H7 (cell line): ENCODE data around the gene PSMB11. TPM values are rescaled to one million over a fixed set of nuclear protein-coding genes. Genes with fewer than 3 reads are reported as not detected.

Experiments
- DNase-seq: peaks from one replicate; pipeline ENCODE4 v3.0.0; 2012
- H3K27me3 ChIP-seq: 2 replicates; pipeline ENCODE4 v1.6.0; 2011; ENCODE audit warnings: mild to moderate bottlenecking, low read length; ENCODE audit not compliant: control insufficient read depth, insufficient read depth
- H3K36me3 ChIP-seq: replicated peaks from 2 replicates; pipeline ENCODE4 v1.5.1; 2011; ENCODE audit warnings: low read length; ENCODE audit not compliant: control insufficient read depth, insufficient read depth
- H3K4me3 ChIP-seq: 2 replicates; pipeline ENCODE4 v1.5.1; 2011; ENCODE audit warnings: low read depth, mild to moderate bottlenecking, control low read depth, low read length, moderate library complexity; ENCODE audit not compliant: insufficient read depth
- total RNA-seq: library from RNA; depleted of rRNA; stranded (reverse); fragments of >200 nt; shearing (Covaris generic); gene quantifications from 2 replicates; pipeline ENCODE4 v1.2.3, GENCODE V29; 2014

The PSMB11 gene
- total RNA-seq, 1 experiment from 2014 or later = not detected

DNA sequence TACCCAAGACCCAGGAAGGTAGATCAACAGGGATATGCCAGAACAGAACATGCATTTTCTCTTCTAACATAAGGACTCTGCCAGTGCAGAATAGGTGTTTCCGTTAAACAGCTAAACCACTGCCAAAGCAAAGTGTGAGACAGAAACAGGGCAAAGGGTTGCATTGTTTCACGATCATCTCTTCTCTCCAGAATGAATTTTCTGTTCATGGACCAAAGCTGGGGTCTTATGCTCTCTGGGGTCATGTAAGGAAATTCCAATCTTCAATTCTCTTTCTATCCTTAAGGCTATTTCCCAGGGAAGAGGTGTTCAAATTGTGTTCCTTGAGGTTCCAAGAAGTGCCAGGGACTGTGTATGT is 18.2 kb upstream of the PSMB11 start:
- no peak for DNase-seq
- H3K4me3 ChIP-seq = no peak overlapping the region
- H3K27me3 ChIP-seq = no peaks in the 10 kb centered on the region
- H3K36me3 ChIP-seq = peaks cover 8% of the 10 kb centered on the region

DNA sequence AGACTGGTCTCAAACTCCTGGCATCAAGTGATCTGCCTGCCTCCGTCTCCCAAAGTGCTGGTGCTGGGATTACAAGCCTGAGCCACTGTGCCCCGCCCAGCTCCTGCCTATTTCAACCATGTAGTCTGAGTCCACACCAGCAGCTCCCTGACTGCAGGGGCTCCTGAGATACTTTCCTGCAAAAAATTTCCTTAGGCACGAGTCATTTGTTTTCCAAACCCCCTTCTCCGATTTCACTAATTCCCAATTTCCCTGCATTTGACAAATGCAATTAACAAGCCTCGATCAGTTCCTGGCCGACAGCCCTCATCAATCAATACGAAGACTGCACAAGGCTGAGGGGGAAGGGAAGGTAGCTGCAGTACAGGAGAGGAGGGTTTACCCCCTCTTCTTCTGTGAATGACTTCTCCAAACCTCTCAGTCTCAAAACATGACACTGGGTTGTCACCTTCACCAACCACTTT is 17.4 kb upstream of the PSMB11 start:
- no peaks in the 10 kb centered on the region for H3K27me3 ChIP-seq
- peaks cover 12% of the 10 kb centered on the region for H3K36me3 ChIP-seq
- H3K4me3 ChIP-seq = no peak overlapping the region
- no peak for DNase-seq

- H3K4me3 ChIP-seq = no peak overlapping the region
- H3K27me3 ChIP-seq = no peaks in the 10 kb centered on the region
- H3K36me3 ChIP-seq = peaks cover 12% of the 10 kb centered on the region
- DNase-seq = no peak
Measured at GRCh38 chr14:23025151-23025814, 16.7 kb upstream of the PSMB11 start.

GRCh38 chr14:23028799-23029198 is 13.2 kb upstream of the PSMB11 start:
- Histone ChIP-seq H3K36me3 (peaks cover 29% of the 10 kb centered on the region), H3K4me3 (no peak overlapping the region), H3K27me3 (no peaks in the 10 kb centered on the region)
- no peak for DNase-seq

- Histone ChIP-seq H3K36me3 (peaks cover 25% of the 10 kb centered on the region), H3K4me3 (no peak overlapping the region), H3K27me3 (no peaks in the 10 kb centered on the region)
- DNase-seq = no peak
Measured at GRCh38 chr14:23030936-23031335, 11.1 kb upstream of the PSMB11 start.

DNA sequence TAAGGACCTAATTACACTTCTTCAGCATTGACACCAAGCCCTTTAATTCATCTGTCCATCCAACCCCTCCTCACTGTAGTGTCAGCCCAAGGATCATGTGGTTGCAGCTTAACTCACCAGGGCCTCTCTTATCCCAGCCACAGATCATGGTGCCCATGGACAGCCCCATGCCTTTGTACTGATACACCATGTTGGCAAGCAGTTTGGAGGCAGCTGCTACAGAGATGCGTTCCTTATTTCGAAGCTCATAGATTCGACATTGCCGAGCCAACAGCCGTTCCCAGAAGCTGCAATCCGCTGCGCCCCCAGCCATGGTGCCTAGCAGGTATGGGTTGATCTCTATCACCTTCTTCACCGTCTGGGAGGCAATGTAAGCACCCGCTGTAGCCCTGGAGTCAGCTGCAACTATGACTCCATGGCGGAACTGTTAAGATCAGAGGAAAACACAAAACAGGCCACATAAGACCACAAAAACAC is 8.7 kb upstream of the PSMB11 start:
- no peaks in the 10 kb centered on the region for H3K27me3 ChIP-seq
- peaks cover 22% of the 10 kb centered on the region for H3K36me3 ChIP-seq
- H3K4me3 ChIP-seq = no peak overlapping the region
- DNase-seq = no peak

DNA sequence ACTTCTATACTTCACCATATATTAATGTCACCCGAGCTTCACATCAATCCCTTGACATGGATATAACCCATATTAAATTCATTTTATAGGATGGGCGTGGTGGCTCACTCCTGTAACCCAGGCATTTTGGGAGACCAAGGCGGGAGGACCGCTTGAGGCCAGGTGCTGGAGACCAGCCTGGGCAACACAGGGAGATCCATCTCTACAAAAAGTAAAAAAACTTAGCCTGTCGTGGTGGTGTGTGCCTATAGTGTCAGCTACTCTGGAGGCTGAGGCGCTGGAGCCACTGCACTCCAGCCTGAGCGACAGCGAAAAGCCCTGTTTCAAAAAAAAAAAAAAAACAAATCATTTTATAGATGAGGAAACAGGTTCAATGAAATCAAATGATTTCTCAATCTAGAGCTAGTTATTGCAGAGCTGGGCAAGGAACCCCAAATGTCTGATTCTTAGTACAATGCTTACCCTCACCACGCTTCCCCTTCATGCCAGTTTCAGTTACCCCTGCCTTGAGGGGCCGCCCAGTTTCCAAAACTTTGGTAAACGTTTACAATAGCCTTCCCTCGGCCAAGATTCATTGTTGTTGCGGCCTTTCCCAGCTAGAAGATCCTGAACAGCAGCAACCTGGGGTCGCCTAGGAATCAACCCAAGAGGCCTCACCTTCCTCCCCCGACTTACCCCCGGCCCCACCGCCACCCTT is 8.1 kb upstream of the PSMB11 start:
- DNase-seq = no peak

GRCh38 chr14:23034498-23035302 is 7.3 kb upstream of the PSMB11 start, which contains the start of gene PSMB5:
TSS of gene PSMB5 (minus strand) at chr14:23034900. CDS start at chr14:23034881, 19 bp downstream.
- DNase-seq = peak; percentile 93
- Histone ChIP-seq H3K4me3 (peak within 1 kb of the TSS; percentile 74), H3K36me3 (peaks cover 16% of the 10 kb centered on the region), H3K27me3 (no peaks in the 10 kb centered on the region)

More for the DNA sequence above, 8.1 kb upstream of the PSMB11 start:
- Histone ChIP-seq H3K27me3 (no peaks in the 10 kb centered on the region), H3K36me3 (peaks cover 19% of the 10 kb centered on the region), H3K4me3 (peak overlapping the region; percentile 74)

DNA sequence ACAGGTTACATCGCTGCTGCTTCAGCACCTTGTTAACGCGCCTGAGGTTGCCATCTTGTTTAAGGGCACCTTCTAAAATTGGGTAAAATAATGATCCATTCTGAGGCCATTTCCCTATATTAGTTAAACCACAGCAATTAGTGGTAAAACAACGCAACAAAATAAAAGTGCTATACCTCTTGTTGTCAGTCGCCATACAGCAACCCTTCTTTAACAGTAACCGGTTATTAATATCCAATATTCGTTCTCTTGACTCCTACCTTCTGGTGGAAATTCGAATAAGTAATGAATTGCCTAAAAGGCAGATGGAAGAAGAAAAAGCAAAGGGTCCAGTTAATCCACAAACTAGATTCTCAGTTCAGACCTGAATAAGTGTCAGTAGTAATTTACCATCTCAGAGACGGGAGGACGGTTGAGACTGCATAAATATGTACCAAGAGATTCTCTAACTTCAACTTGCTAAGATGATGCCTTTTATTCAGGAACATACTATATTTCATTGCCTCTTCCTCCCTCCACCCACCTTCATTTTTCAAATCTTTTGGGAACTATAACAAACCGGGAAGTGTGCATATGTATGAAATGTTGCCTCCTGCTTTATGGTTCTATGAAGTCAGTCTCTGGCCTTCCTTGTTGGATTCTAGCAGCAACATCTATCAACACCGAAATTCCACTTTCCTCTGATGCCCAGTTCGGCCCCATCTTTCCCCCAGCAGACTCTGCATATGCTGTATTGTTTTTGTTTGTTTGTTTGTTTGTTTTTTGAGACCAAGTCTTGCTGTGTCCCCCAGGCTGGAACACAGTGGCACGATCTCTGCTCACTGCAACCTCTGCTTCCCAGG is 6.5 kb upstream of the PSMB11 start:
- DNase-seq = no peak
- no peak overlapping the region; the same call in 1 of the 2 replicates for H3K4me3 ChIP-seq
- no peaks in the 10 kb centered on the region for H3K27me3 ChIP-seq
- peaks cover 16% of the 10 kb centered on the region for H3K36me3 ChIP-seq

DNA sequence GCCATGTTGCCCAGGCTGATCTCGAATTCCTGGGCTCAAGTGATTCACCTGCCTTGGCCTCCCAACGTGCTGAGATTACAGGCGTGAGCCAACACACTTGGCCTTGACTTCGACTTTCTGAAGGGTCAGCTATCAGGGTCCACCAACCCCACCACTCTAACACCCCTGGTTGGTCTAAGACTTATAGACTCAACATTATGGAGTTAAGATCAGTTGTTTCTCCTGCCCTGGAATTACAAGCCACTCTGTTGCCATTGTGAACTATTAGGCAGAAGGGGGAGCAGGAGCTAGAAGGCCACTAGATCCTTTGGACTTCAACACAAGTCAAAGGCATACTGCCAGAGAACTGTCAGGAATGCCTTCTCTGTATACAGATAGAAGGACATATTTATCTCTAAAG is 1.9 kb upstream of the PSMB11 start:
- DNase-seq = no peak
- no peaks in the 10 kb centered on the region for H3K27me3 ChIP-seq
- no peak overlapping the region for H3K4me3 ChIP-seq
- no peaks in the 10 kb centered on the region for H3K36me3 ChIP-seq

DNA sequence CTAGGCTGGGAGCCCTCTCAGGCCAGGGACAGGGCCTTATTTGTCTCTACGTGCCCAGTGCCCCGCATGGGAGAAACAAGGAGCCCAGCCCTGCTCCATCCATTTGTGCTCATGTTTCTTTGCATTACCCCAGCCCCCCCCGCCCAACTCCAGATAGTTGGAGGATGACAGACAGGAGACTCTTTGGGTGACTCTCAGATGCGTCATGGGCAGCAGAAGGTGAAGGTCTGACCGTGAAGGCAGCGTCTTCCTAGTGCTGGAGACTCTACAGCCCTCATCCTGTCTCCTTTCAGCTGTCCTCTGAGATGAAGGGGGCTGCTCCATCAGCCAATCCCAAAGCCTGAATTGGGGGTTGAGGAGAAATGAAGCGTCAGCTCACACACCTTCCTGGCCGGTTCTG is 283 bp upstream of the PSMB11 start:
- DNase-seq = no peak
- H3K27me3 ChIP-seq = no peaks in the 10 kb centered on the region

GRCh38 chr14:23043145-23043544 is 1.1 kb downstream of the PSMB11 start:
- no peak for DNase-seq
- H3K4me3 ChIP-seq = no peak overlapping the region
- H3K27me3 ChIP-seq = no peaks in the 10 kb centered on the region
- H3K36me3 ChIP-seq = no peaks in the 10 kb centered on the region

More for the DNA sequence above, 283 bp upstream of the PSMB11 start:
- H3K36me3 ChIP-seq = no peaks in the 10 kb centered on the region
- H3K4me3 ChIP-seq = no peak overlapping the region

- no peaks in the 10 kb centered on the region for H3K36me3 ChIP-seq
- no peak for DNase-seq
- no peaks in the 10 kb centered on the region for H3K27me3 ChIP-seq
- H3K4me3 ChIP-seq = no peak overlapping the region
Measured at GRCh38 chr14:23043754-23044153, 1.7 kb downstream of the PSMB11 start.

DNA sequence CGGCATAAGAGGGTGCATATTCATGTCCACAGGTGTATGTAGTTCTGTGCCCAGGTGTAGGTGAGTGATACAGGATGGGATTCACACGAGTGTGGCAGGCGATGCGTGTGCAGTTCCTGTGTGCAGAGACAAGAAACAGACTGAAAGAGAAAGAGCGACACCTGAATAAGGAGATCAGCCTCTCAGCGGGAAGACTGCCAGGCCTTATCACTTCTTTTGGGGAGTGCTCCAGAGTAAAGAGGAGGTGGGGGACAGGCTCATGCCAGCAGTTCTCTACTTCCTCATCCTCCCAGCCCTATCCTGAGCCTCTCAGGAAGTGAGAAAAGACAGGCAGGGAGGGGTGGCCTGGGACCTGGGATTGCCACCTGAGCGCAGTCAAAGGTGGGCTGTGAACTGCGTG is 2.8 kb downstream of the PSMB11 start:
- H3K36me3 ChIP-seq = no peaks in the 10 kb centered on the region
- no peaks in the 10 kb centered on the region for H3K27me3 ChIP-seq
- H3K4me3 ChIP-seq = no peak overlapping the region
- DNase-seq = no peak
